ENCODE data around the gene COIL. TPM values are rescaled to one million over a fixed set of nuclear protein-coding genes. Genes with fewer than 3 reads are reported as not detected.

Gene COIL
- total and polyA plus RNA-seq, 9 of the 15 experiments (the other 6 are each of a cell fraction or from before 2014, with no cell fraction given) = 23.9 to 41.3 (median 28.7) TPM

GRCh38 chr17:56913867-56914580 lies 46.8 kb downstream of the COIL start, which contains the start of gene TRIM25 (continued):
- 0 out of 2 replicates have a peak, but pooled peaks have one; percentile 7 for TF ChIP-seq ATF3 (IDR thresholded peaks at IDR 0.05)
- no peak for TF ChIP-seq ATF3 (CRISPR knock-in tag; conservative IDR thresholded peaks at IDR 0.05)
- TF ChIP-seq NKRF (IDR thresholded peaks at IDR 0.05; ENCODE audit: borderline replicate concordance) = peak; percentile 43; the same call in 1 of the 2 replicates
- TF ChIP-seq MITF (IDR thresholded peaks at IDR 0.05) = peak; percentile 92
- peak; percentile 75 for TF ChIP-seq L3MBTL2 (IDR thresholded peaks at IDR 0.05)
- TF ChIP-seq MLLT1 (IDR thresholded peaks at IDR 0.05) = peak in 1 of 2 experiments; percentile 11; a peak in 1 of 4 replicates
- peak; percentile 31; the same call in 1 of the 2 replicates for TF ChIP-seq MXI1 (IDR thresholded peaks at IDR 0.05; ENCODE audit: low read depth, low read length)
- peak; percentile 68; the same call in 1 of the 2 replicates for TF ChIP-seq PHB (CRISPR knock-in tag; IDR thresholded peaks at IDR 0.05)
- TF ChIP-seq BRD4 (IDR thresholded peaks at IDR 0.05) = no peak
- 0 out of 2 replicates have a peak, but pooled peaks have one; percentile 24 for TF ChIP-seq JUNB (CRISPR knock-in tag; conservative IDR thresholded peaks at IDR 0.05)
- peak; percentile 86 for TF ChIP-seq CXXC5 (CRISPR knock-in tag; IDR thresholded peaks at IDR 0.05)
- peak; percentile 58; the same call in 1 of the 2 replicates for TF ChIP-seq XRCC5 (IDR thresholded peaks at IDR 0.05; ENCODE audit: low read depth, low read length)
- TF ChIP-seq PRDM10 (IDR thresholded peaks at IDR 0.05; ENCODE audit: partially characterized antibody) = peak; percentile 14
- peak in 1 of 2 experiments; percentile 75; a peak in 1 of 4 replicates for TF ChIP-seq KDM4B (IDR thresholded peaks at IDR 0.05; ENCODE audit: borderline replicate concordance in 2 of 2, low read depth in 1 of 2)
- TF ChIP-seq POLR2AphosphoS5 (IDR thresholded peaks at IDR 0.05; ENCODE audit: control insufficient read depth, insufficient read depth, low read depth, low read length) = peak; percentile 95
